Glomerular endothelial cell (primary cell): ENCODE data around the gene RIT2. TPM values are rescaled to one million over a fixed set of nuclear protein-coding genes. Genes with fewer than 3 reads are reported as not detected.

ENCODE experiments used
- DNase-seq: peaks from one replicate; pipeline ENCODE4 v3.0.0-alpha.2; 2011; ENCODE audit warnings: low read depth, low spot score; ENCODE audit errors: extremely low read depth
- total RNA-seq: library from RNA; depleted of rRNA; stranded (reverse); fragments of >200 nt; gene quantifications from 2 replicates; pipeline ENCODE4 v1.2.3, GENCODE V29; 2015

Gene RIT2
- total RNA-seq, 1 donor from 2014 or later, result not detected

DNA sequence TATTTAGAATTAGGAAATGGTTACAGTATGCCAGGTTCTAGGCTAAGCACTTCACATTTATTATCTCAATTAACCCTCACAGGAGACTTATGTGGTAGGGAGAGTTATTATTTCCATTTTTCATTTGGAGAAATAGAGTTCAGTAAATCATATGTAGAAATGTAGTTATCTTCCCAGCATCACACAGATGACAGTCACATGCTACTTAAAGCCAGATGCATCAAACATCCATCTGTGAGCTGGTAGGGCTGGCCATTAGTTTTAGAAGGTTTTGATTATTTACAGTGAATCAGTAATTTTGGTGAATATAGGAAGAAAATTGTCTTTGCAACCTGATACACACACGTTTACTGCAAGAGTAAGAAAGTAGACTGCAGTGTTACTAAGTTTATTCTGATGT lies 97.9 kb downstream of the RIT2 start:
- no peak for DNase-seq

DNA sequence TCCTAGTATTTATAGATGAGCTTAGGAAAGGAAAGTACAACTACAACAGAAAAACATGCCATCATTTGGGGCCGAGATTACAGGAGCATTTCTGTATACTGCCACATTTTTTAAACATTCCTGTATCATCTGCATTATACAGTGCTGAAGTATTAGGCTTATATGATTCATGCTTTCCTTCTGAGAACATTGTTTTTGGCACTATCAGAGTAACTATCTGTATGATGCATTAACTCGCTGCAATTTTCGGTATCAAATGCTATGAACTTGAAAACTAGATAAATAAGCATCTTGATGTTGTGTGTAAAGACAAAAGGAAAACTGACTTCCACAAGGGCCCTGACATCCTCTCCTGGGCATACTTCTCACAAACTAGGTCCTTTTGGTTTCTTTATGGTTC lies 102.0 kb downstream of the RIT2 start:
- DNase-seq, result no peak

DNA sequence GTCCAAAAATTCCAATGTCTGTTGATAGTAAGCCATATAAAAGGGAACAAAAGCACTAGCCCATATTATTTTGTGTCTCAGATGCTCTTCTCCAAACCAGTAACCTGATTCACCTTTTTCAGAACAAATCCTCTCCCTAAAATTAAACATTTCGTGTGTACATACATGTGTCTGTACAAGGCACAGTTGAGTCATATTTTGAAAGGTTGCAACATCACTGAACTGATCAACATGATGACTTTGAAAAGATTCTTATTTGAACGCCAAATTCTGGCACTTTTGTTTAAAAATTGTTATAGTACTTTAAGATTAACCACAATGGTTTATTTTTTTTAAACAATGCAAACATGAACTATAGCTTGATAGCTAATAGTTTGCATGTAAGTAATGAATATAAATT lies 102.5 kb downstream of the RIT2 start:
- no peak for DNase-seq

DNA sequence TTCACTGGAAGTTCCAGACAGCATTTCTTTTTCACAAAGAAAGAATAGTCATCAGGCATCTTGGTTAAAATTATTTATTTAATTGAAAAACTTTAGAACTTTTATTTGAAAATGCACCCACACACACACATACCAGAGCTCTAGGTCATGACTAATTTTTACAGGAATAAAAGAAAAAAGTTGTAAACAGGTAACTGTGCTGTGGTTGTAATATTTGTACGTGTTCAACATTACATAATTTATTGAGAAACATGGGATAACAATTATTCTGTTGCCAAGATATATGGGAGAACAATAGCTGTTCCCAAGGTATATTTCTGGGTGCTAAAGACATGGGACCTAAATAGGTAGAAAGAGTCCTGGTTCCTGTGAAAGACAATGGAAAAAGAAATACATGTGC lies 104.9 kb downstream of the RIT2 start:
- no peak for DNase-seq

DNA sequence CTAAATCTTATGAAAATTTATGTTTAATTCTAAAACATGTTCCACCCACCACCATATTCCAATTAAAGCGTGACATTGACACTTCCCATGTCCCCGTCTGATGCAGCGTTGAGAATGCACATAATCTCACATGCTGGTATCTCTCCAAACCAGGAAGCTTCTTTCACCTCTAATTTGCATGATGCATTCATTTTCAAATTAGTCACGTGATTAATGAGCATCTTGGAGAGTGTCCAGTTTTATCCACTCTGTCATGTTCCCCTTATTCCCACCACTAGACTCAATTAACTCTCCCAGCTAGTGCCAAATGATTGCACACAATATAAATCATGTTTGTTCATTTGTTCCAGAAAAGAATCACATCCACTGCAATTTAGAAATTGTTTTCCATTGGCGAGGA lies 105.8 kb downstream of the RIT2 start:
- DNase-seq, result no peak

DNA sequence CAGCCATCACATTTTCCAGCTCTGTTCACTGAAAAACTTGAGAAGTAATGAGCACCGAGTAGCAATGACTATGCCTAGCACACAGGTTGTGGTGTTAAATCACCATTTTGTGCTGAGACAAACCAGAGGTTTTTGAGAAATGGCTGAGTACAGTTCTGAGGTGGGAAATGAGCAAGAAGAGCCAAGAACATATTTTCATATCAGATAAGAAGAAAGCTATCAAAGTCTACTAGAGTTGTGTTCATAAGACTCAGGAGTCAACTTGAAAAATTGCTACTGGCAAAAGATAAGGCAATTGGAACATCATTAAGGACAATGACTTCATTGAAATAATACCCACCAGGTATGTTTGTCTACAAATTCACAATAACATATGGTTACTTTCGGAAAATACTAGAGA lies 108.1 kb downstream of the RIT2 start:
- DNase-seq, result no peak

DNA sequence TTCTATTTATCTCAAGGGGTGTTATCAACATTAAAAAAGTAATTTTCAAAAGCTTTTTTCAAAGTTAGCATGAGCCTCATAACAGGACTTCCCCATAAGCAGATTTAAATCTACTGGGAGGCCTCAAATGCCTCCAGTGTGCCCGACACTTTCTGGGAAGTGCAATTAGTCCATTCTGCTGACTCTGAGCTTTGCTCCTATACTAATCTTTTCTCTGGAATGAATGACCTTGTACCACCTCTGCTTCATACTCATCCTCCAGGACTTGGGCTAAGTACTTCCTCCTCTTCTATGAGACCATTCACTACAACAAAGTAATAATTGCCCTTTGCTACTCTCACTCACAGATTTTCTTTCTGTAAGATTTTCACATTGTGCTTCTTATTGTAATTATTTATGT lies 111.1 kb downstream of the RIT2 start:
- DNase-seq, result no peak

DNA sequence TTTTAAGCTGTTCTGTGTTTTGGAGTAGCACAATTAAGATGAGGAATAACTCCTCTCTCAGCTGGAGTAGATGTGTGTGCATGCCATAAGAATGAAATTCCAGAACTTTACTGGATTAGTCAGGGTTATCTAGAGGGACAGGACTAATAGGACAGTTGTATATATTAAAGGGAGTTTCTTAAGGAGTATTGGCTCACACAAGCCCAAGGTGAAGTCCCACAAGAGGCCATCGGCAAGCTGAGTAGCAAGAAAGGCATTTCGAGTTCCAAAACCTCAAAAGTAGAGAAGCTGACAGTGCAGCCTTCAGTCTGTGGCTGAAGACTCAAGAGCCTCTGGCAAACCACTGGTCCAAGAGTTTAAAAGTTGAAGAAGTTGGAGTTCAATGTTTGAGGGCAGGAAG lies 113.7 kb downstream of the RIT2 start:
- DNase-seq, result no peak

DNA sequence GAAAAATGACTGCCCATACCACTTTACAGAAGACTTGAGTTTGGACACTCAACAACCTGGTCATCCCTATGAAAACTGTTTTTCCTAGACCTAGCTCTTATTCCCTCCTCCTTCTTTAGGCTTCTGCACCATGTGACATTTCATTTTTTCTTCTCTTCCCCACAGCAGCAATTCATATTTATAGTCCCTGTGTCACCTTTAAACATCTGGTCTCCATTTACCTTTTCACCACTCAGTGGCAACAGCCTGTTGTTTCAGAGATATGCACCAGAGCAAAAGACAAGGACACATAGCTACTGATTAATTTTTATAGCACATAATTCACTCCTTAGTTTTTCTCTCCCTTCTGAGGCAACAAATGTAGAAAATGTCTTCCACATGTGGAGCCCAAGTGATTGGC lies 118.7 kb downstream of the RIT2 start:
- DNase-seq, result no peak

DNA sequence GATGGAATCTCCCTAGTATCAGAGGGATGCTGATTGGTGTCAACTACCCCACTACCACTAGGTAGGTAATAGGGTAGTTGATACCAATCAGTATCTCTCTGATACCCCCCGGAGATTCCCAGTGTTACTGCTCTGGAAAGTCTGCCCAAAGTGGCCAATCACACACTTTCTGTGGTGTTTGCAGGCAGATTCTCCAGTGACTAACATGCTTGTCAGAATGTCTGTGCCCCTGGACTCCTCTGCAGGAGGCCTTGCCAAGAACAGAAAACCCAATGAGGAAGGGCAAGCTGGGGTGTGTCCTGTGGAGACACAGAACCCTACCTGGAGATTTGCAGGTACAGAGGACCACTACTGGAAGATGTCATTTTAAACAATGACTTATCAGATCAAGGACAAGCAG lies 135.1 kb downstream of the RIT2 start:
- DNase-seq, result no peak

DNA sequence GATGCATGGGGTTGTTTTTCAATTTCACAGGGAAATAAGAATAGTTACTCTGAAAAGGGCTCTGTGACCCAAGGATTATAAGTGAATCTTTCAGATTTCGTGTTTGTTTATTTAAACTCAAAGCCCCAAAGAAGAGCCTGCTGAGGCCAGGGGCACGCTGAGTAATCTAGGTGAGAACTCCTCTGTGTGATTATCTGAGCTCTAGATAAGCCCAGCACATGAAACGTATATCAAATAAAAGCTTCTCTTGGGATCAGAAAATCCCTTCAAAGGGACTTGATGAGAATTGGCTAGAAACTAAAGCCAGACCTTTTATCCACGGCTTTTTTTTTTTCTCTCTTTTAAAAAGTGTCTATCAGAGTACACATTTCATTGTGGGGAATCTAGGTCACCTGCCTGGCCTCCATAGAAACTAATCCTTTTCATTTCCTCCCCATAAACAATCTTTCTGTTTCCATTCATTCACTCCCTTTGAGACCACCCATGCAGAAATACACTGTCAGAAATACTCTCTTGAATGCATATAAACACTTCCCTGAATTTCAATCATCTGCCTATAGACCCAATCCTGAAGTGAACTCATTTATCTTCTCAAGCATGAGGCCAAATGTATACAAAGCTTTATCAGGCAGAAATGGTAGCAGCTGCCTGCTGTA lies 137.4 kb downstream of the RIT2 start:
- DNase-seq, result no peak

DNA sequence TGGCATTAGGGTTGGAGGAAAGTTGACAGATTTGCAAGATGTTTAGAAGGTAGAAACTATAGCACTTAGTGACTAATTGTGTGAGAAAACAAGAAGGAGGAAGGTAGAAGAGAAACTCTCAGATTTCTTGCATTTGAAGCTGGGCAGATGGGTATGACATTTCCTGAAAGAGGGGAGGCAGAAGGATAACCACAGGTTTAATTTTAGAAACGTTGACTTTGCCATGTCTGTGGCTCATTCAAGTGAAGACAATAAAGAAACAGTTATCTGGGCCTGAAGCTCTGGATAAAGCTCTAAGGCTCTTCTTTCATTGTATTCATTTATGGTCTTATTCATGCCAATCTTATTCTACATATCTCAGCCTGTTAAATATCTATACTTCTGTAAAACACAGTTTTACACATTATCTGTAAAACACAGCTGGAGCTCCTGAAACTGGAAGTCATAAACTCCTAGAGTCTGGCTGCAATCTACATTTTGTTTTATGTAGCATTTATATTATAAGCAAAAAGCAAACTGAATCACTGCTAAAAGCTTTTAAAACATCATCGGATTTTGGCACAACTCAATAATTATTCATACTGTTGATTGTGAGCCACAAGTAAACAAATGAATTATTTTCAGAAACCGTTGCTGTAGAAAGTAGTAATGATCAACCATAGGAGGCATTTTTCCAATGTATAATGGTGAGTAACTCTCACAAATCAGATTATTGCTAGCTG lies 138.5 kb downstream of the RIT2 start:
- DNase-seq, result no peak

DNA sequence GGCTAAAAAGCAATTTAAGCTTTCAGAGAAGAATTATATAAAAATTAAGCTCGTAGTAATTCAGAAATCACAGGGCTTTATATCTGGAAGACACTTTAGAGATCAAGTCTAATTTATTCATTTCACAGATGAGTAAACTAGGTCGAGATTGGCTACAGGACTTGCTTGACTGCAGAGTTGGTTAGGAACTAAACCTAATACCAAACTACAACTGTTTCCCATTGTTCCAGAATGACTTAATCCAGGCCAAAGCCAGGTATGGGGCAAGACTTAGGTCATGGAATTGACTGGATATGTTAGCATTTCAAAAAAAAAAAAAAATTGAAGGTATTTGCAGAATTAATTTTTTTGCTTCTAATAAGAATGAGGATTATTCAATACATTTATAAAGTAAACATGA lies 146.1 kb downstream of the RIT2 start:
- no peak for DNase-seq

DNA sequence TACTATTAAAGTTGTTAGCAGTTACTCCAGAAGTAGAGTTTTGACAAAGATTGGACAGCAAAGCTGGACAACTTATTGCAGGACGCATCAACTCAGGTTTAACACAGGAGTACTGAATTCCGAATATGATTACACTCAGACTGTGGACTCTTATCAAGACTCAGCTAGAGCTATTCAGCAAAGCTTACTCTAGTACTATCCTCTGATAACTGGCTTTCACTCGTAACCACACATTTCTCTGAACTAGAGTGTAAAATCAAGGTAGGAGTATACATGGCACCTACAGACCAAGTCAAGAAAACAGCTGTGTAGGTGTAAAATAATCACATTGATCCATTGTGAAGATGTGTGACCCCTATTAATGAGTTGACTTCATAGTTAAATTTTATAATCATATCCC lies 154.2 kb downstream of the RIT2 start:
- DNase-seq, result no peak

DNA sequence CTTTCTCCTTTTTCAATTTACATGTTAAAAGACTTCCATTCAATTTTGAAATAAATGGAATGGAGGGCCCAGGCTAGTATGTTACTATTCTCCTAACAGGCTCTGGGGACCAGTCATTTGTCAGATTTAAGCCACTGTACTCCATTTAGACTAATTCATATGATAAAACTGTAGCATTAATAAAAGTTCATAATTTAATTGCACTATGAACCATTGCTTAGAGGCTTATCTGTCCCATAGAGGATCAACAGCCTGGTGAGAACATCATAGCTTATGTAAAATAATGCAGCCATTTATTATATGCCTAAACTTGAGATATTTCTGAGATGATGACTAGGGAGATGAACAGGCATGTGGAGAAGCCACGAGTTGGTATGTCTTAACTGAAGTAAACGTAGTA lies 156.0 kb downstream of the RIT2 start:
- no peak for DNase-seq

DNA sequence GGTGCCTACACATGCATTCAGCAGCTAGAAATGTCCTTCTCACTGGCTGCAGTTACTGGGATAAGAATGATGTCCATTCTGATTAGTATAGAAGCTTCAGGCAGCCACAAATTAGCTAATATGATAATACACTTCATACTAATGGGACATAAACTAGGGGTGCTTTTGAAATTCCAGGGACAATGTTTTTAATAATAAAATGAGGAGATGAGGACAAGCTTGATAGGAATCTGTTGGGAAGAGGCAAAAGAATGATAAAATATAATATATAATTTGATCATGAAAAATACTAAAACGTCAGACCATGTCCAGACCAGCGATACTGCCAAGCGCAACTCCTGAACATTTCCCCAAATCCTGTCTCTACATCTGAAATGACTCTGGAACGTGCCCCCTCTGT lies 157.1 kb downstream of the RIT2 start:
- DNase-seq, result no peak

DNA sequence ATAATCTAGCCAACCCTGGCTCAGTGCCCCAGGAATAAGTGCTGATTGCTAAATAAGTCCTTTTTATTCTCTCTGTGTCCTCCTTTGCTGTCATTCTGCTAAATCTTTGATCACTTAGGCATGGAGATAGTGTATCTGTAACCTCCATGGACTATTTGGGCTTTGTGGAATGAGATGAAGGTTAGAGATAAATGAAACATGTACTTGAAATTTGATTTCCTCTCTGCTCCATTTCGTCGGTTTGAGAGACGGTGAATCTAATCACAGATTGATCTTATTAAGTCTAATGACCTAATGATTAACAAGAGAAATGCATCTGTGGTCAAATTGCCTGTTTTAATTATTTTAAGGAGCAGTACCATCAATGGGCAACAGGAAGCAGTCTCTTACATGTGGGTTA lies 159.2 kb downstream of the RIT2 start:
- no peak for DNase-seq

DNA sequence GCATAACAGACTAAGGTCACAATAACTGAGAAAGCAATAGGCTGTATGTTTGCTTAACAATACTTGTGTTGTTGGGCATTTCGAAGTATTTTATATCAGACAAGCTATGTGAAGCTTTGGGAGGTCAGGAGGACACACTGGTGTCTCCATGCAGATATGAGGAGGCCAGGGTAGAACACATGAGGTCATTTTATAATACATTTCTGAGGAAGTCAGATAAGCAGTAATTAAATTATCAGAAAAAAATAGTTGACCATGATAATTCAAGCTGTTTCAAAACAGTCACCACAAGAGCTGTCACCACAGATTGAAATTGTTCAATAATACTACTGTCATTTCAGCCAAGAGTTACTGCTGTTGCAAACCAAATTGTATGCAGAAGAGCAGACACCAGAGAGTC lies 160.6 kb downstream of the RIT2 start:
- DNase-seq, result no peak

DNA sequence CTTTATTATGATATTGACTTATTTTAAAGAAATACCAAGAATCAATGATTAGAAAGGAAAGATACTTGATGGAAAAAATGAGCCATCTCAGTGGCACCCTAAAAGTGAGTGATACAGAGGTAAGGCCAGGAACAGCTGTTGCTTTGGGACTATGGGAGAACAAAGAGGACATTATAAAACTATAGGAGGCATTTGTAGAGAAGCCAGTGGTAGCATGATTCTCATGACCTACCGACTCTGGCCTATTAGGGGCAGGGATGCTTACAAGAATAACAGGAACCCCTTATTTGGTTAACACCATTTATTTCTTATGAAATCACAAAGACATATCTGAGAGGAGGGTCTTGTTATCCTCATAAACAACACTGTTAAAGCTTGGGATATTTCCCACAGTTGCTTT lies 162.2 kb downstream of the RIT2 start:
- DNase-seq, result no peak

DNA sequence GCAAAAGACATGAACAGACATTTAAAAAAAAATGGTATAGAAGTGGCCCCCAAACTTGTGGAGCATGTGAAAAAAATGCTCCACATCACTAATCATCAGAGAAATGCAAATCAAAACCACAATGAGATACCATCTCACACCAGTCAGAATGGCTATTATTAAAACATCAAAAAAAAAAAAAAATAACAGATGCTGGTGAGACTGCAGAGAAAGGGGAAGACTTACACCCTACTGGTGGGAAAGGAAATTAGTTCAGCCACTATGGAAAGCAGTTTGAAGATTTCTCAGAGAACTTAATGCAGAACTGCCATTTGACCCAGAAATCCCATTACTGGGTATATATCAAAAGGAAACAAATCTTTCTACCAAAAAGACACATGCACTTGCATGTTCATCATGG lies 164.8 kb downstream of the RIT2 start:
- DNase-seq, result no peak

DNA sequence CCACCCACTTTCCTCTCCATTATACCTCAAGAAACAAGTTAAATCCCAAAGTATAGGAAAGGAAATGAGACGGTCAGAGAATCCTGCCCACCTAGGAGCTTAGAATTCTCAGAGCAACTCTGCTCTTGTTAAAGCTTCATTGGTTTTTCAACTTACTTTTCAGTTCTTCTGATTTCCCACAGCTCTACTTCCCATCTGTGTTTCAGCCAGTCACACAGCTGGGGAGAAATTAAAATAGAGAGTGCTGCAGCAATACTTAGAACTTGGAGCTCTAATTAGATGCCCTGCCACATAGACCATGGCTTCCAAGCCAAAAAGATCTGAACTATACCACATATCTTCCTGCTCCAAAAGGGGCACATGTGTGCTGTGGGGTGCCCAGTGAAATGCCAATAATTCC lies 166.7 kb downstream of the RIT2 start:
- no peak for DNase-seq

DNA sequence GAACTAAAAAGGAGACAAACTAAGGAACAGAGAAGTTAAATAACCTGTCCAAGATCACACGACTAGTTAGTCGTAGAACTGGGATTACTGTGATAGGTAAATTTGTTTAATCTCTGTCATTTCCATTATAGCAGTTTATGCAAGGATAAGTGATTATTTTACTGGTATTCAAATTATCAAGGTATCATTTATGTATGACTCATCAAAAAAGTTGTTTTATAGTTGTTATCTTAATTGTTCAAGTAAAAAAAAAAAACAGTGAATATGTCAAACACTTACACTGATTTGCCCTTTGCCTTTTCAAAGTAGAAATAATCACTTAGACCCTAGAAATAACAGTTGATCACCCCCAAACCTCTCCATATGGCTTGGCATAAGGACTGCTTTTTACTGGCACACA lies 173.6 kb downstream of the RIT2 start:
- no peak for DNase-seq

DNA sequence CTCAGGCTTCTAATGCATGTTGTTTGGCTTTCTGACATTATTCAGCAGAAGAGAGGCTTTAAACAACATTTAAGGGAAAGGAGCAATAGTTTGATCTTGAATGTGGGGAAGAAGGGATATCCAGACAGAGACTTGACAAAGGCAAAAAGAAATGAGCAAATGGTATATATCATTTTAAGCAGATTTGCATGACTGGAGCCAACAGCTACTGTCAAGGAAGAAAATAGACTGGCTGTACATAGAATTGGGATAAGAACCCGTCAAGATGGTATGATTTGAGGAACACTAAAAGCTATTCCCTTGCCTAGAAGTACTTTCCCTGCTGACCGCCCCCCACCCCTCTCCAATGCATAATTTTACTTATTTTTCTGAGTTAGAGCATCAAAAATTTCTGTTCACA lies 174.5 kb downstream of the RIT2 start:
- DNase-seq, result no peak
